Measurements from ENCODE around the gene PRKCD. TPM values are rescaled to one million over a fixed set of nuclear protein-coding genes. Genes with fewer than 3 reads are reported as not detected.

Gene PRKCD
- total and polyA plus RNA-seq, 2 of the 4 experiments (the other 2 are of a cell fraction) = 4.3 to 19.0 TPM

DNA sequence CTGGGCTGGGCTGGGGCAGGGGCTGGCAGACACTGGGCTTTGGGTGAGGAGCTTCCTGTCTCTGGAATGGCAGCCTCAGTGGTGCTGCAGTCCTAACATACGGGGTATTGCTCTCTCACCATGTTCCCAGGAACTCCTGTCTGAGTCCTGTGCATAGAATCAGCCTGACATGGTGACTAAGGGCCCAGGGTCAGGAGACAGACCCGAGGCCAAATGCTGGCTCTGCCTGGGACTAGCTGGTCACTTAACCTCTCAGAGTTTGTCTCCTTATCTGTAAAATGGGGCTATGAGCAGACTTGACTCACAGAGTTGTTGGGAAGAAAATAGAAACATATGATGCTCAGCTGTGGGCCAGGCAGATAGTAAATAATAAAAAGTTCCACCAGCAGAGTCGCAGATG, 28.3 kb downstream of the PRKCD start:
- Histone ChIP-seq H2BK5ac (ENCODE audit: low read depth, low read length, poor library complexity, severe bottlenecking) (no peak overlapping the region), H3K9ac (ENCODE audit: low read depth, low read length) (no peak overlapping the region), H3K27me3 (ENCODE audit: control insufficient read depth, insufficient read depth, low read length) (no peaks in the 10 kb centered on the region), H3K56ac (ENCODE audit: extremely low read depth, insufficient read depth, low read length) (no peak overlapping the region), H2AFZ (replicated peaks; ENCODE audit: low read length, poor library complexity) (no peak overlapping the region), H3K14ac (replicated peaks; ENCODE audit: low read depth, low read length) (no peak overlapping the region), H4K5ac (ENCODE audit: low read depth, low read length) (no peak overlapping the region), H3K4me2 (ENCODE audit: low read depth, low read length) (no peak overlapping the region), H3K9me1 (ENCODE audit: insufficient read depth, low read length) (peaks cover 9% of the 10 kb centered on the region; the same call in 1 of the 2 replicates), H2BK20ac (ENCODE audit: low read depth, low read length) (no peak overlapping the region), H4K8ac (ENCODE audit: low read depth in 2 of 2, low read length in 2 of 2) (no peak overlapping the region), H3K4me1 (ENCODE audit: control insufficient read depth, insufficient read depth, low read length) (peaks cover 10% of the 10 kb centered on the region), H2BK120ac (ENCODE audit: low read depth, low read length) (no peak overlapping the region), H3K4me3 (ENCODE audit: insufficient read depth, low read depth, low read length) (no peak overlapping the region), H4K20me1 (ENCODE audit: insufficient read depth, low read length) (peaks cover 6% of the 10 kb centered on the region; the same call in 1 of the 2 replicates), H3K36me3 (ENCODE audit: control insufficient read depth, insufficient read depth, low read length) (peaks cover 24% of the 10 kb centered on the region), H3K27ac (ENCODE audit: insufficient read depth, low read length) (no peak overlapping the region), H3K18ac (ENCODE audit: low read depth, low read length) (no peak overlapping the region), H3K79me1 (ENCODE audit: low read depth in 1 of 2, low read length in 2 of 2) (no peaks in the 10 kb centered on the region), H2AK5ac (ENCODE audit: low read depth, low read length) (no peak overlapping the region), H3K23ac (ENCODE audit: low read depth, low read length) (no peak overlapping the region), H2AK9ac (replicated peaks; ENCODE audit: low read depth, low read length, poor library complexity) (no peak overlapping the region), H2BK15ac (ENCODE audit: low read depth, low read length) (no peak overlapping the region), H4K91ac (ENCODE audit: insufficient read depth, low read depth, low read length) (no peak overlapping the region), H3K4ac (ENCODE audit: low read depth, low read length) (no peak overlapping the region), H3K9me3 (ENCODE audit: control insufficient read depth, insufficient read depth, low read length) (no peaks in the 10 kb centered on the region)
- intact Hi-C loops (cut with micrococcal nuclease) = no loop called here
- dilution Hi-C loops (cut with HindIII; ENCODE audit: low sequenced_read_pairs, unreplicated experiment) = no loop called here
- no TSS peak for BruUV-seq (replicated peaks)
- in situ Hi-C loops (cut with MboI; ENCODE audit: low sequenced_read_pairs) = no loop called here
- ATAC-seq (ENCODE audit: low read depth) (no peak), DNase-seq (no peak)
- ChIA-PET CTCF (no interaction called here), POLR2A (ENCODE audit: unreplicated experiment) (no interaction called here)
- no CpG with 5 or more reads among the region's 3 CpGs for WGBS, 2 experiments (ENCODE audit: extremely low coverage in 2 of 2, insufficient read length in 1 of 2)
- TF ChIP-seq RAD21 (IDR thresholded peaks at IDR 0.05; ENCODE audit: low read length) = no peak
- TF ChIP-seq MAFK (IDR thresholded peaks at IDR 0.05; ENCODE audit: low read depth, low read length) = no peak
- TF ChIP-seq, protein P1, sequence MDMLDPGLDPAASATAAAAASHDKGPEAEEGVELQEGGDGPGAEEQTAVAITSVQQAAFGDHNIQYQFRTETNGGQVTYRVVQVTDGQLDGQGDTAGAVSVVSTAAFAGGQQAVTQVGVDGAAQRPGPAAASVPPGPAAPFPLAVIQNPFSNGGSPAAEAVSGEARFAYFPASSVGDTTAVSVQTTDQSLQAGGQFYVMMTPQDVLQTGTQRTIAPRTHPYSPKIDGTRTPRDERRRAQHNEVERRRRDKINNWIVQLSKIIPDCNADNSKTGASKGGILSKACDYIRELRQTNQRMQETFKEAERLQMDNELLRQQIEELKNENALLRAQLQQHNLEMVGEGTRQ (IDR thresholded peaks at IDR 0.05; ENCODE audit: low read depth, low read length) = no peak
- TF ChIP-seq FOS (IDR thresholded peaks at IDR 0.05; ENCODE audit: low read depth, low read length) = no peak
- TF ChIP-seq RFX5 (IDR thresholded peaks at IDR 0.05; ENCODE audit: low read depth, low read length) = no peak
- no peak for TF ChIP-seq POLR2A (IDR thresholded peaks at IDR 0.05; ENCODE audit: low read depth, low read length)
- no peak for TF ChIP-seq NFE2L2 (IDR thresholded peaks at IDR 0.05; ENCODE audit: low read depth, low read length)
- TF ChIP-seq, protein P2, sequence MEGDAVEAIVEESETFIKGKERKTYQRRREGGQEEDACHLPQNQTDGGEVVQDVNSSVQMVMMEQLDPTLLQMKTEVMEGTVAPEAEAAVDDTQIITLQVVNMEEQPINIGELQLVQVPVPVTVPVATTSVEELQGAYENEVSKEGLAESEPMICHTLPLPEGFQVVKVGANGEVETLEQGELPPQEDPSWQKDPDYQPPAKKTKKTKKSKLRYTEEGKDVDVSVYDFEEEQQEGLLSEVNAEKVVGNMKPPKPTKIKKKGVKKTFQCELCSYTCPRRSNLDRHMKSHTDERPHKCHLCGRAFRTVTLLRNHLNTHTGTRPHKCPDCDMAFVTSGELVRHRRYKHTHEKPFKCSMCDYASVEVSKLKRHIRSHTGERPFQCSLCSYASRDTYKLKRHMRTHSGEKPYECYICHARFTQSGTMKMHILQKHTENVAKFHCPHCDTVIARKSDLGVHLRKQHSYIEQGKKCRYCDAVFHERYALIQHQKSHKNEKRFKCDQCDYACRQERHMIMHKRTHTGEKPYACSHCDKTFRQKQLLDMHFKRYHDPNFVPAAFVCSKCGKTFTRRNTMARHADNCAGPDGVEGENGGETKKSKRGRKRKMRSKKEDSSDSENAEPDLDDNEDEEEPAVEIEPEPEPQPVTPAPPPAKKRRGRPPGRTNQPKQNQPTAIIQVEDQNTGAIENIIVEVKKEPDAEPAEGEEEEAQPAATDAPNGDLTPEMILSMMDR (conservative IDR thresholded peaks at IDR 0.05; ENCODE audit: low read depth, low read length) = no peak
- TF ChIP-seq, protein P3, sequence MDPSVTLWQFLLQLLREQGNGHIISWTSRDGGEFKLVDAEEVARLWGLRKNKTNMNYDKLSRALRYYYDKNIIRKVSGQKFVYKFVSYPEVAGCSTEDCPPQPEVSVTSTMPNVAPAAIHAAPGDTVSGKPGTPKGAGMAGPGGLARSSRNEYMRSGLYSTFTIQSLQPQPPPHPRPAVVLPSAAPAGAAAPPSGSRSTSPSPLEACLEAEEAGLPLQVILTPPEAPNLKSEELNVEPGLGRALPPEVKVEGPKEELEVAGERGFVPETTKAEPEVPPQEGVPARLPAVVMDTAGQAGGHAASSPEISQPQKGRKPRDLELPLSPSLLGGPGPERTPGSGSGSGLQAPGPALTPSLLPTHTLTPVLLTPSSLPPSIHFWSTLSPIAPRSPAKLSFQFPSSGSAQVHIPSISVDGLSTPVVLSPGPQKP (IDR thresholded peaks at IDR 0.05; ENCODE audit: borderline replicate concordance, low read depth, low read length) = no peak
- no peak for TF ChIP-seq CEBPB (IDR thresholded peaks at IDR 0.05; ENCODE audit: low read depth, low read length)
- TF ChIP-seq SMC3 (IDR thresholded peaks at IDR 0.05; ENCODE audit: low read depth, low read length) = no peak
- TF ChIP-seq MXI1 (IDR thresholded peaks at IDR 0.05; ENCODE audit: borderline replicate concordance, low read depth, low read length) = no peak
- no peak for TF ChIP-seq CHD1 (IDR thresholded peaks at IDR 0.05; ENCODE audit: low read depth, low read length)
- TF ChIP-seq MAZ (IDR thresholded peaks at IDR 0.05; ENCODE audit: borderline replicate concordance, low read depth, low read length) = no peak
- TF ChIP-seq RCOR1 (IDR thresholded peaks at IDR 0.05; ENCODE audit: insufficient replicate concordance, low read length) = no peak
- no peak for TF ChIP-seq BHLHE40 (IDR thresholded peaks at IDR 0.05; ENCODE audit: low read depth, low read length)

All from IMR-90 (cell line).